ENCODE data around the gene CDC16.
"Not testable (repeated sequence)": the region's sequence is repeated elsewhere in the genome, so short reads cannot be mapped to it uniquely, and the experiment has no call there.

Gene CDC16

DNA sequence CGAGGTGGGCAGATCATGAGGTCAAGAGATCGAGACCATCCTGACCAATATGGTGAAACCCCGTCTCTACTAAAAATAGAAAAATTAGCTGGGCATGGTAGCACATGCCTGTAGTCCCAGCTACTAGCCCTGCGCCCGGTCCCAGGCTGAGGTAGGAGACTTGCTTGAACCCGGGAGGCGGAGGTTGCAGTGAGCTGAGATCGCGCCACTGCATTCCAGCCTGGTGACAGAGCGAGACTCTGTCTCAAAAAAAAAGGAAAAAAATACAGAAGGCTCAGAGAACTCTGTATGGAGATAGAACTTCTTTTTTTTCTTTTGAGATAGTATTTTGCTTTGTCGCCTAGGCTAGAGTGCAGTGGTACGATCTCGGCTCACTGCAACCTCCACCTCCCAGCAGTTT, 29.6 kb downstream of the CDC16 start:
- DNase-seq (ENCODE audit: low spot score), result not testable (repeated sequence)

DNA sequence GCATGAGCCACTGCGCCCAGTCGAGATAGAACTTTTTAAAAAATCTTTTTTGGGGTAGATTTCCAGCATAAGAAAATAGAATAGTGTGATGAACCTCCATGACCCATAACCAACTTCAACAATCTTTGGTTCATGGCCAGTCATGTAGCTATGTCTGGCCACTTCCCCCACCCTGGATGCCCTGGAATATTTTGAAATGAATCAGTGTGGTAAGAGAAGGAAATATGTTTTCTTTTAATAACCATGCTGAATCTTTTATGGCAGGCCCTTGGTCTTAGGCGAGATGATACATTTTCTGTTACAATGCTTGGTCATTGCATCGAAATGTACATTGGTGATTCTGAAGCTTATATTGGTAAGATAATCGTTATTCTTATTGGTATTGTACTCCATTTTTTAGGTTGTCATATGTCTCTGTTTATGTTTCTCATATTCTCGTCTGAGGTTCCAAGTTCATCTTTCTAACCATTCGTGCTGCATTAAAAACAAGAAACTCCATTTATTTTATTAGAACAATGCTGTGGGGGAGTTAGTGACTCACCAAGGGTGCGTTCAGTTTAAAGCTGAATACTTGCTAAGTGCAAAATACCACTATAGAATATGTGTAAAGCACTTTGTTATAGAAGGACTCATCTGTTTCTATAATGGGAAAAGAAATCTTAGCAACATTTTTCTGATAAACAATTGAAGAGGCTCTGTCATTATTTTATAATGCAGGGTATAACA, 30.4 kb downstream of the CDC16 start:
- DNase-seq (ENCODE audit: low spot score), result no peak

DNA sequence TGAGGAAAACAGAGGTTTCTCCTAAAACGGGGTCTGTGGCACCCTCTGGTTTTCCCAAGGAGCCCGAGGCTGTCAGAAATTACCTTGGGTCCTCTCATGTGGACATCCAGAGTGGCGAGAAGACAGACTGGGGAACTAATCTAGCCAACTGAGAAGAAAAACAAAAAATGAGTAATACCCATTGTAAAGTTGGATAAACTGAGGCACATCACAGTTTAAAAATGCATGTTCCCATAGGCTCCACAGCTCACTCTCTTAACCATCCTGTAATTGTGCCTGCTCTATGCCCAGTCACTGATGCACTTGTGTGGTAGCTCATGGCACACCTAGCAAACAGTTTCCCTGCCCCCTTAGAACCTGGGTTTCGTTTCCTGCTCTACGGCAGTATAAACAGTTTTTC, 31.5 kb downstream of the CDC16 start:
- no peak for DNase-seq (ENCODE audit: low spot score)

DNA sequence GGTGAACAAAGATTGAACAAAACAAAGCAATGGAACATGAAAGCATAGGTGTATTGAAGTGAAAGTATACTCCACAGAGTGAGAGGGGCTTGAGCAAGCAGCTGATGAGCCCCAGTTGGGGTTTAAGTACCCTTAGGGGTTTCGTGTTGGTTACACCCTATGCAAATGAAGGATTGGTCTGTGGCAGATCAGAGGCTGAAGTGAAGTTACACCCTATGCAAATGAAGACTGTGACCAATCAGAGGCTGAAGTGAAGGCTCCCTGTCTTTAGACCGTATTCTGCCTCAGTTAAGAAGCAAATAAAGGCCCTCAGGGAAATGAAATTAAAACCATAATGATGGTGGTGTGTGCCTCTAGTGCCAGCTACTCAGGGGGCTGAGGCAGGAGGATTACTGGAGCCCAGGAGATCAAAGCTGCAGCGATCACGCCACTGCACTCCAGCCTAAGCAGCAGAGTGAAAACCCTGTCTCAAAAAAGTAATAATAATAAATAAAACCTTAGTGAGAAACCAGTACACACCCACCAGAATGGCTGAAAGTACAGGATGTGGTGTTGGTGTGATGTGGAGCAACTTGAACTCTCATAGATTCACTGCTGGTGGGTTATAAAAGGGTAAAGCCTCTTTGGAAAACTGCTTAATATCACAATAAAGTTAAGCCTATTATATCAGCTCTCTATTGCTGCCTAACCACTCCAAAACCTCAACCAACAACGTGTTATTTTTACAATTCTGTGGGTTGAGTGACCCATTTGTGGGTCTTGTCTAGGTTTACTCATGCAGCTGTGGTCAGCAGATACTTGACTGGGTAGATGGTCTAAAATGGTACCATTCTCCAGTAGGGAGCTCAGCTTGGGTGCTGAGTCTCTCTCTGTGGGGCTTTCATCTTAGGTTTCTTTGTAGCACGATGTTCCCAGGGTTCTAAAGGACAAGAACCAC, 33.9 kb downstream of the CDC16 start:
- DNase-seq (ENCODE audit: low spot score), result no peak

DNA sequence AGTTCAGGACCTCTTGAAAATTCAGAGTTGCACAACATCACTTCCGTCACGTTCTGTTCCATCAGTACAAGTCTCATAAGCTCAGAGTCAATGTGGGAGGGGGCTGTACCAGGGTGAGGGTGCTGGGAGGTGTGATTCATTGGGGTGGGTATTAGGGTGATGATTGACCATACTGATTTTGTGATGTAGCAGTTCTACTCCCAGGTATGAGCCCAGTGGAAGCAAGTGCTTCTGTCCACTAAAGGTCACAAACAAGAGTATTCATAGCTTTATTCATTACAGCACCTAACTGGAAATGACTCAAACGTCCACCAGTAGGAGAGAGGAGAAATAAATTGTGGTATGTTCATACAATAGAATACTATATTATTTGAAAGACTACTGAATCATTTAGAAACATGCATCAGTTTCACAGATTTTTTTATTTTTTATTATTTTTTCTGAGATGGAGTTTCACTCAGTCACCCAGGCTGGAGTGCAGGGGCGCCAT, 34.6 kb downstream of the CDC16 start:
- no peak for DNase-seq (ENCODE audit: low spot score)

DNA sequence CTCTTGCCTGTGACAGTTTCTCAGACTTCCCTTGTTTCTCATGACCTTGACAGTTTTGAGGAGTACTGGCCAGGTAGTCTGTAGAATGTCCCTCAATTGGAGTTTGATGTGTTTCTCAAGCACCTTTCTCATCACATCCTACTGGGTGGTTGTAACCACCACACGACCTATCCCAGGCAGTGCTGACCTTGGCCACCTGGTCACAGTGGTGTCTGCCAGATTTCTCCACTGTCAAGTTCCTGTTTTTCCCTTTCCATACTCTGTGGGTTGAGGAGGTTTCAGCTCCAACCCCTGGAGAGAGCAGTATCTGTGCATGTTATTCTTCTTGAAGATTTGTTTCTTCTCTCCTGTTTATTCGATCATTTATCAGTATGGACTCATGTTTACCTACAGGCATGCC, 38.3 kb downstream of the CDC16 start:
- no peak for DNase-seq (ENCODE audit: low spot score)

DNA sequence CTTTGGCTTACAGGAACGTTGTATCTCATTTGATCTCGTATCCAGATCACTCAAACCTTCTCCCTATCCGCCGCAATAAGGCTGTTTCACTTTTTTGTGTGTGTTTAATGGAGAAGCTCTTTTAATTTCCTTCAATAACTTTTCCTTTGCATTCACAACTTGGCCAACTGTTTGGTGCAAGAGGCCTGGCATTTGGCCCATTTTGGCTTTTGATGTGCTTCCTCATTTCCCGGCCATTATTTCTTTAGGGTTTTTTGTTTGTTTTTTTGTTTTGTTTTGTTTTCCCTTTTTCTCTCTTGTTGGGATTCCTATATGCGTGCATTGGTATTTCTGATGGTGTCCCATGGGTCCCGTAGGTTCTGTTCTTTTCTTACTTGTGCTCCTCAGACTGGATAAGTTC, 40.6 kb downstream of the CDC16 start:
- DNase-seq (ENCODE audit: low spot score), result no peak

DNA sequence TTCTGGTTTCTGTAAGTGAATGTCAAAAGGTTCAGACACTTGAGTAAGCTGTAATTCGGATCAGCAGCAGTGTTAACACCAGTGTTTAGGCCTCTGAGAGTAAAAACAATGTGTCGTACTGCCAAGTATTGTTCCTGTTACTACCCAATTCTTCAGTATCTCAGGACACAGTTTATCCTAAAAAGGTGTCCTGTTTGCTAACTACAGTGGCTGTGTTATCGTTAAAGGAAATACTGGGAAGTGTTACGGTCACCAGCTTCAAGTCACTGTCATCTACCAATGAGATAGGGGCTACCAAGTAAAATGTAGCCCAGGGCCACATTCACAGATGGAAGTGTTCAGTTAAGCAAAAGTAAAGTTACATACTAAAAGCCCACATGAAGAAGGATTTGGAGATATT, 44.4 kb downstream of the CDC16 start:
- no peak for DNase-seq (ENCODE audit: low spot score)

DNA sequence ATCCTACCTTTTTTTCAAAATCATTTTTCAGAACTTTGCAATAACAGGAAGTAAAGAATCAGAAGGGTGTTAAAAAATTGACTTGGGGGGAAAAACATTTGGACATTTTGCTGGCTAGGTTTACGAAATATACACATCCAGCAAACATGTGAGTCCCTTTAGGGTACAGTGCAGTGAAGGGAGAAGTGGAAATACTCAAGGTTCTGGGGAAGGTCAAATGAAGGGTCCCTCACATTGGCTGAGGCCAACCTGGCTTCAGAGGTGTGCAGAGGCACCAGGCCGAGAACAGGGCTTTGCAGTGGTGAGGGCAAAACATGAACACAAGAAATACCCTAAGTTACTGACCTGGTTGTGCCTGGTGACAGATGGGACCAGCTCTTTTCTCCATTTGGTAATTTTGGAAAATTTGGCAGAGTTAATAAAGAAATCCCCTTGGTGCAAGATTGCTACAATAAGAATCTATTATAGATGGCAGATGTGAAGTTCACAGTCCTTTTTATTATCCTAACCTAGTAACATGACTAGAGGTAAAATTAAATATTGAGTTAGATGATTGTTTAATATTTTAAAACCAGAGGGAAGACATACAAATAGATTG, 45.2 kb downstream of the CDC16 start:
- DNase-seq (ENCODE audit: low spot score), result no peak

DNA sequence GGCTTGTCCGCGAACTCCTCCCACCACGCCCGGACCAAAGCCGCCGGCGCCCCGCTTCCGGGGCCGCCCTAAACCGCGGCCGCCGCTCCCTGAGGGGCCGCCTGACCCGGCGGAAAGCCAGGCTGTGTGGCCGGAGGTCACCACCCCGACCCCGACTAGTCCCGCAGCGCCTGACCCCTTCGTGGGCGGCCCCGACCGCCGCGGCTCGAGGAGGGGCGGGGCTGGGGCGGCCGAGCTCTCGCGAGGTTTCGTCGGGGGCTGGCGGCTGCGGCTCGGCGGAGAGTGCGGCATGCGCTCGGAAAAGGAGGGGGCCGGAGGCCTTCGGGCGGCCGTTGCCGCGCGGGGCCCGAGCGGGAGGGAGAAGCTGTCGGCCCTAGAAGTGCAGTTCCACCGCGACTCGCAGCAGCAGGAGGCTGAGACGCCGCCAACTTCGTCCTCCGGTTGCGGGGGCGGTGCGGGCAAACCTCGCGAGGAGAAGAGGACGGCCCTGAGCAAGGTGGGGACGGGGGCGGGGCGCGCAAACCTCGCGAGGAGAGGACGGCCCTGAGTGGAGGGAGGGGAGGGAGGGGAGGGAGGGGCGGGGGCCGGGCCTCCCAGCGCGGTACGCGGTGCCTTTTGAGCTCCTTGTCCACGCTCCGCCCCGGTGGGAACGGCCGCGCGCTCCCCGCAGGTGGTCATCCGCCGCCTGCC, 46.8 kb downstream of the CDC16 start, which contains the start of gene UPF3A:
Gene UPF3A (plus strand): TSS at position 251 of the 690 bp plus-strand sequence. CDS start 39 bp downstream, at position 290.
- DNase-seq (ENCODE audit: low spot score), result peak; percentile 88

DNA sequence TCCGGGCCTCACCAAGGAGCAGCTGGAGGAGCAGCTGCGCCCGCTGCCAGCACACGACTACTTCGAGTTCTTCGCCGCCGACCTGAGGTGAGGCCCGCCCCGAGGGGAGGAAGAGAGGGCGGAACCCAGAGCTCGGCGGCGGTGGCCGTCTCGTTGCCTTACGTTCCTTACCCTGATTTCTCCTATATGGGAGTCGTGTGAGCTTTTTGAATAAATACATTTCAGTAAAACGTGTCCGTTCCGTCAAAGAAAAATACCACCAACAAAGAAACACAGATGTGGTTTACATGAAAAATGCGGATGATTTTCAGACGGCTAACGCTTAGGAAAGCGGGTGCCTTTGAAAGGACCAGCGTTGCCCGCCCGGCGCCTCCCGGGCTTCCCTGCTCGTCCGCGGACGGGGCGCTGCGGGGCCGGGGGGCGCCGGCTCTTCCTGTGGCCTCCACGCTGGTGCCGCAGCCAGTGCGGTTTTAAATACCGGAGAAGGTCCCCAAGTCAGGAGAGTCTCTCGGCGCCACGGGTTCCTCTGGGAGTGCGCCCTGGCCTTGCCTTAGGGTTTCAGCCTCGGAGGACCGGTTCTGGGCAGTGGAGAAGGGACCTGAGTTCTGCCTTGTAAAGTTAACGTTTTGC, 47.5 kb downstream of the CDC16 start:
- peak; percentile 79 for DNase-seq (ENCODE audit: low spot score)

DNA sequence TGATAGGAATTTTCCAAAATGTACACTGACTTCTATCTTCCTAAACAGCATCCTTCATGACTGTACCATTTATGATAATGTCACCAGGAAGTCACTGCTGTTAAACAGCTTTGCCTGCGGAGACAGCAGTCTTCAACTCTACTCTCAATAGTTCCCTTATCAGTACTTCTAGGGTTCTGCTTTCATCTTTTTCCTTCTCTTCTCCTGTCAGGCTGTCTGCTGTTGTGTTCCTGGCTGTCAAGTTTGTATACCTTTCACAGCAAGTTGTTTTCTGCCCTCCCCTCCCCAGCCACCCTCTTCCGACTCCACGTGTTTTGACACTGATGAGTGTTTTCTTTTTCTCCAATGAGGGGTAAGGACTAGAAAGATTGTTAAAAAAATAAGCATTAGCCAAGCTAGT, 48.9 kb downstream of the CDC16 start:
- DNase-seq (ENCODE audit: low spot score), result no peak

DNA sequence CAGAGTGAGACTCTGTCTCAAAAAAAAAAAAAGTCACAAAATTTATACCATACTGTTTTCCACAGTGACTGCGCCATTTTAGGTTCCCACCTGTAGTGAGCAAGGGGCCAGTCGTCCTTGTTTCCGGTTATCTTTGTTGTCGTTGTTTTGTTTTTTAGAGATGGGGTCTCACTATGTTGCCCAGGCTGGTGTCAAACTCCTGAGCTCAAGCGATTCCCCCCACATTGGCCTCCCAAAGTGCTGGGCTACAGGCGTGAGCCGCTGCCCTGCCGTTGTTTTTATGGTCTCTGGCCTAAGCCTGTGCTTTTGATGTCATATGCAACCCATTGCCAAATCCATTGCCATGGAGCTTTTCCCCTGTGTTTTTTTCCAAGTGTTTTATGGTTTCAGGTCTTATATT, 50.0 kb downstream of the CDC16 start:
- DNase-seq (ENCODE audit: low spot score), result no peak

DNA sequence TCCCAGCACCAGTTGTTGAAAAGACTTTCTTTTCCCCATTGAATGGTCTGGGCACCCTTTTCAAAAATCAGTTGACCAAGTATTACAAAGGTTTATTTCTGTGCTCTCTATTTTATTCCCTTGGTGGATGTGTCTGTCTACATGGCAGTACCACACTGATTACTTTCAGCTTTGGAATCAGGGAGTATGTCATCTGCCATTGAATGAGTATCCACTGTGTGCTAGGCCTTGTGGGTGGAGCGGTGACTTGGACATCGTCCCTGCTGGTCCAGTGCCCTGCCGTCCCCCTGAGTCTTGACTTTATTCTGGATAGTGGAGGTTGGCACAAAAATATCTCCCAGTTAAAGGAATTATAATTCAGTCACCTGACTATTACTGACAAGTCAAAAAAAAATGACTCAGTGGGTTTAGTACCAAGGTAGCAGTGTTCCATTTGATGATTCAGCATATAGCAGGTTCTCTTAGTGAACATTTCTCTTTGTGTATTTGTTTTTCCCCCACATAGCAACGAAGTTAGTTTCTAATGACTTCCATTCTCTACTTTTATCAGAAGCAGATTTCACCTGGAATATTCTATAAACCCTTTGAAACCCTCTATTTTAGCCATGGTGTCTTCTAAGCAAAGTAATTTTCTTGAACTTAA, 50.6 kb downstream of the CDC16 start:
- no peak for DNase-seq (ENCODE audit: low spot score)

DNA sequence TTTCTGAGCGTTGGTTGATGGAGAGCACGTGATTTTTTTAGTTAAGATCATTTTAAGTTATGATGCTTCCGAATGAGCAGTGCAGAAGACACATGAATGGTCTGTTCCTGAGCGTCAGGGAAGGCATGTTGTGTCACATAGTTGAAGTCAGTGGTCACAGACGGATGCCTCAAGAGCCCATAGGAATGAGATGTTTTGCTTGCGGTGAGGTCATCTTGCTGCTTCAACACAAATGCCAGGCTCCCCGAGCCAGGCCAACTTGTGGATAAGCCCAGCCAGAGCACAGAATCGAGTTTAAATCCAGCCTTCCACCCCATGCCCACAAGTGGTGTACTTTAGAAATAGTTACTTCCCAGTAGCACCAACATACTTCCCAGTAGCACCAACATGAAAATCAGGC, 52.1 kb downstream of the CDC16 start:
- DNase-seq (ENCODE audit: low spot score), result no peak

DNA sequence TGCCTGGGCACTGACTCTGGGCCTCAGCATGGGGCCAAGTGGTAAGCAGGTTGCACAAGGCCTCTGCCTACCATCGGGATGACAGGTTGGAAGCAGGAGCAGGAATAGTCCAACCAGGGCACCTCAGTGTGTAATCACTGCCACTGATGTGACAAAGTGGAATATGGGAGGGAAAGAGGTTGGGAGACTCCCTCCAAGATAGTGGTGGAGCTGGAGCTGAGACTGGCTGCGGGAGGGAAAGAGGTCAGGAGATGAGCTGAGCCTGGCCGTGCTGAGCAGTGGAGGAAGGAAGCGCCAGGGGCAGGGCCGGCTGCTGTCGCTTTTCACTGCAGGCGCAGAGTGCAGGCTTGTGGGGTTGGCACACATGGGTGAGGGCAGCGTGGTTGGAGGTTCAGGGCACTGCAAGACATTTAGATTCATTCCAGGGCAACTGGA, 53.5 kb downstream of the CDC16 start:
- no peak for DNase-seq (ENCODE audit: low spot score)

DNA sequence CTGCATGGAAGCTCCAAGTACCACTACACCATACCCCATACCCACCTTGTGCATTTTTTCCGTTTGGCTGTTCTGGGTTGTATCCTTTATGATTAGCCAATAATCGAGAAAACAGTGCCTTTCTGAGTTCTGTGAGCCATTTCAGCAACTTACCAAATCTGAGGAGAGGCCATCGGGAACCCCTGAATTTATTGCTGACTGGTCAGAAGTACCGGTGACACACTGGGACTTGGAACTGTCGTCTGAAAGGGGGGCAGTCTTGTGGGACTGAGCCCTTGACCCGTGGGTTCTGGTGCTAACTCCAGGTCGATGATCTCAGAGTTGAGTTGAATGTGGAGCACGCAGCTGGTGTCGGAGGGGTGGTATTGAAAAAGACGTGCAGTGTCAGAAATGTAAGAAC, 61.8 kb downstream of the CDC16 start:
- DNase-seq (ENCODE audit: low spot score), result no peak

DNA sequence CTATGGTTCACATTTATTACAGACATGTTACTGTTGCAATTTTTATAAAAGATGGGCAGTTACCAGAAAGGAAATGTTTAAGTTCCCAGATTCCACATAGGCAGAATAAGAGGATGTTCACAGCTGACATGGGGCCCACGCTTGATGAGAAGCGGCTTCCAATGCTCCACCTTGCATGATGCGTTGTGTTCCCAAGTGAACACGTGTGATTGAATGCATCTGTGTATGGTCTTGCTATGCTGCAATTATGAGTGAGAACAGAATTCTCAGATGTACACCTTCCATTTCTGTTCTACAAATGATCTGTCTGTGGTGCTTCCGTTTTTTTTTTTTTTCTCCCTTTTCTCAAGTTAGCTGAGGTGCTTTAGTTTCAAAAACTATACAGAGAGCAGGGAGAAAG, 62.2 kb downstream of the CDC16 start:
- no peak for DNase-seq (ENCODE audit: low spot score)

DNA sequence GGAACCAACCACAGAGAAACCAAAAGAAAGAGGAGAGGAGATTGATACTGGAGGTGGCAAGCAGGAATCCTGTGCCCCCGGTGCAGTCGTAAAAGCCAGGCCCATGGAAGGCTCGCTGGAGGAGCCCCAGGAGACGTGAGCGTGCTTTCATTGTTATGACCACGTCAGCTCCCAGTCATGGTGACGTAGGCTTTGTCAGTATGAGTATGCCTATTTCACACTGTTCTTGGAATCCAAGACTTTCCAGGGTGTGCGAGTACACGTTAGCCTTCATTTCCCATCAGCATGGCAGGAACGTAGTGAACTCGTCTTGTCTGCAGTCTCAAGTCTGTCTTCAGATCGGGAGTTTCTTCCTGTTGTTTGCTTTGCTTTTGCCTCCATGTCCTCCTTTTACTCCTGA, 64.2 kb downstream of the CDC16 start:
- DNase-seq (ENCODE audit: low spot score), result no peak

DNA sequence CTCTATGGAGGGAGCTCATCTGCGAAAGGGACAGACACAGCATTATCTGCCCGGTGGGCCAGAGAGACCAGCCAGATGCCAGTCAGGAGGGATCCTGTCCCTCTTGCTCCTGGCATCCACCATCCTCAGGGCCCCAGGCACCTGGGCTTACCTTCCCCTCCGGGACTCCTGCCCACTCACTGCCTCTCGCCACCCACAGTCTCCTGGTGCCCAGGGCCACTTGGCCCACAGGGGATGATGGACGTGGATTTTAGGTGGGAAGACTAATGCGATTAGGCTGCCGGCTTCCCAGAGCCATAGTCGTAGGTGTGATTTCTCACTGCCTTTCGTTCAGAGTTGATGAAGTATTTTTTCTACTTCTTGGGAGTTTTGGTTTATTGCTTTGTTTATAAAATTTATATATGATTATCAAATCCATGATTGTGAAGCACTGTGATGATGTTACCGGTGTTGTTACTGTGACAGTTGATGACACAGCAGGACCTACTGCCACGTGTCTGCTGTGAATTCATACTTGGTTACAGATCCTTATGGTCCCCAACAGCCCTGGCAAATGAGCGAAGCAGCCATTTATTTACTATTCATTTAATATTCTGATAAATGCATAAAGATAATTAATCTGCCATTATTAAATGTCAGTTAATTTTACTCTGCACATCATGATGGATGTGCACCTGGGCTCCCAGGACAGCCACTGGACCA, 65.1 kb downstream of the CDC16 start:
- DNase-seq (ENCODE audit: low spot score), result no peak

Measured in hematopoietic multipotent progenitor cell treated with erythropoietin and hydrocortisone succinate and interleukin-3 and kit ligand, for 17 days (in vitro differentiated cells).